Right atrium auricular region (tissue), 2 donors: Measurements from ENCODE around the gene MAP3K2. TPM values are rescaled to one million over a fixed set of nuclear protein-coding genes. Genes with fewer than 3 reads are reported as not detected.

Experiments
- DNase-seq: peaks from one replicate; pipeline ENCODE4 v3.0.0-alpha.2; 2019; ENCODE audit warnings: low spot score
- H3K27ac ChIP-seq, 2 donors: fragments of 200-600 bp; sonication (generic); 1 replicate in 1 of 2; 2 replicates in 1 of 2; pipeline ENCODE4 v1.5.1; 2016 to 2019
- H3K27me3 ChIP-seq, 2 donors: fragments of 200-600 bp; sonication (generic); one replicate each; pipeline versions ENCODE4 v1.5.1 to v1.6.0; 2017 to 2019
- H3K36me3 ChIP-seq: fragments of 200-600 bp; sonication (generic); one replicate; pipeline ENCODE4 v1.5.1; 2016
- H3K4me1 ChIP-seq, 2 donors: fragments of 200-600 bp; sonication (generic); one replicate each; pipeline versions ENCODE4 v1.5.1 to v1.6.0; 2017 to 2019
- H3K4me3 ChIP-seq, 2 donors: fragments of 200-600 bp; sonication (generic); 1 replicate in 1 of 2; 2 replicates in 1 of 2; pipeline ENCODE4 v1.5.1; 2017 to 2019; ENCODE audit warnings: mild to moderate bottlenecking in 1 of 2, moderate library complexity in 1 of 2
- H3K9me3 ChIP-seq, 2 donors: fragments of 200-600 bp; sonication (generic); one replicate each; pipeline ENCODE4 v1.5.1; 2019
- CTCF ChIP-seq, 2 donors: fragments of 200-600 bp; sonication (generic); IDR thresholded peaks; one replicate each; pipeline ENCODE4 v1.5.1; 2019; ENCODE audit warnings: antibody characterized with exemption in 2 of 2
- total RNA-seq, 2 donors: library from RNA; depleted of rRNA; stranded (reverse); fragments of >200 nt; gene quantifications; one replicate each; pipeline ENCODE4 v1.1.0, GENCODE V29; 2016

Gene MAP3K2
- total RNA-seq, 2 donors from 2014 or later: 20.5 to 20.8 TPM

GRCh38 chr2:127365211-127365643, 22.5 kb downstream of the MAP3K2 start:
- Histone ChIP-seq H3K27ac (no peak overlapping the region), H3K36me3 (no peaks in the 10 kb centered on the region), H3K27me3 (no peaks in the 10 kb centered on the region), H3K4me3 (no peak overlapping the region), H3K4me1 (peaks cover 0 to 43% of the 10 kb centered on the region in 2 donors), H3K9me3 (no peaks in the 10 kb centered on the region)
- no peak for TF ChIP-seq CTCF (IDR thresholded peaks at IDR 0.05)
- no peak for DNase-seq

GRCh38 chr2:127362971-127363370, 24.8 kb downstream of the MAP3K2 start:
- Histone ChIP-seq H3K4me1 (peaks cover 0 to 55% of the 10 kb centered on the region in 2 donors), H3K4me3 (no peak overlapping the region), H3K9me3 (no peaks in the 10 kb centered on the region), H3K27ac (no peak overlapping the region), H3K36me3 (no peaks in the 10 kb centered on the region), H3K27me3 (no peaks in the 10 kb centered on the region)
- no peak for DNase-seq
- TF ChIP-seq CTCF (IDR thresholded peaks at IDR 0.05): no peak

- no peak for DNase-seq
- no peaks in the 10 kb centered on the region for H3K27me3 ChIP-seq
- no peaks in the 10 kb centered on the region for H3K36me3 ChIP-seq
- TF ChIP-seq CTCF (IDR thresholded peaks at IDR 0.05): no peak
- no peak overlapping the region for H3K4me3 ChIP-seq
- H3K27ac ChIP-seq: no peak overlapping the region
- H3K4me1 ChIP-seq: peaks cover 0 to 55% of the 10 kb centered on the region in 2 donors
- H3K9me3 ChIP-seq: no peaks in the 10 kb centered on the region
Observed at GRCh38 chr2:127361929-127362885, 25.6 kb downstream of the MAP3K2 start.

GRCh38 chr2:127360242-127360641, 27.5 kb downstream of the MAP3K2 start:
- no peak for TF ChIP-seq CTCF (IDR thresholded peaks at IDR 0.05)
- Histone ChIP-seq H3K4me3 (no peak overlapping the region), H3K27me3 (no peaks in the 10 kb centered on the region), H3K27ac (no peak overlapping the region), H3K9me3 (no peaks in the 10 kb centered on the region), H3K4me1 (peaks cover 0 to 47% of the 10 kb centered on the region in 2 donors), H3K36me3 (no peaks in the 10 kb centered on the region)
- DNase-seq: no peak

GRCh38 chr2:127359520-127359919, 28.3 kb downstream of the MAP3K2 start:
- no peak for TF ChIP-seq CTCF (IDR thresholded peaks at IDR 0.05)
- Histone ChIP-seq H3K4me1 (peaks cover 0 to 42% of the 10 kb centered on the region in 2 donors), H3K36me3 (no peaks in the 10 kb centered on the region), H3K27me3 (no peaks in the 10 kb centered on the region), H3K27ac (no peak overlapping the region), H3K4me3 (no peak overlapping the region), H3K9me3 (no peaks in the 10 kb centered on the region)
- DNase-seq: no peak
